ENCODE measurements around the gene C14orf93.

The C14orf93 gene

GRCh38 chr14:23033251-23033727, 23.3 kb upstream of the C14orf93 start:
- TF ChIP-seq EZH2 (IDR thresholded peaks at IDR 0.05; ENCODE audit: borderline replicate concordance, low read length): no peak
- no peak for TF ChIP-seq CTCF (IDR thresholded peaks at IDR 0.05; ENCODE audit: low read length)
- H3K4me1 ChIP-seq (ENCODE audit: insufficient read depth, low read length, severe bottlenecking): peaks cover 19% of the 10 kb centered on the region
- H3K9me2 ChIP-seq (ENCODE audit: low read depth, low read length): no peaks in the 10 kb centered on the region
- H3K4me3 ChIP-seq (ENCODE audit: low read depth, low read length, poor library complexity, severe bottlenecking): peak overlapping the region; percentile 92
- H3K9me3 ChIP-seq (ENCODE audit: low read length): no peaks in the 10 kb centered on the region
- no peaks in the 10 kb centered on the region for H4K20me1 ChIP-seq (ENCODE audit: insufficient read depth, low read length)
- peaks cover 18% of the 10 kb centered on the region for H3K79me2 ChIP-seq (ENCODE audit: insufficient read depth, low read length)
- H3K4me2 ChIP-seq (ENCODE audit: low read length): peak overlapping the region; percentile 56
- H3K9ac ChIP-seq (ENCODE audit: low read length): no peak overlapping the region; the same call in 1 of the 2 replicates
- peaks cover 53% of the 10 kb centered on the region for H3K36me3 ChIP-seq (ENCODE audit: insufficient read depth, low read length)
- H2AFZ ChIP-seq (ENCODE audit: low read length): no peak overlapping the region
- no peaks in the 10 kb centered on the region for H3F3A ChIP-seq (ENCODE audit: insufficient read depth, low read length)
- no peak overlapping the region for H3K27ac ChIP-seq (ENCODE audit: low read depth, low read length, poor library complexity, severe bottlenecking)
- no peaks in the 10 kb centered on the region for H3K27me3 ChIP-seq (ENCODE audit: insufficient read depth, low read length)

GRCh38 chr14:23030936-23031335, 21.0 kb upstream of the C14orf93 start:
- H3K27ac ChIP-seq (ENCODE audit: low read depth, low read length, poor library complexity, severe bottlenecking): no peak overlapping the region
- no peak overlapping the region for H3K9ac ChIP-seq (ENCODE audit: low read length)
- peaks cover 19% of the 10 kb centered on the region for H3K4me1 ChIP-seq (ENCODE audit: insufficient read depth, low read length, severe bottlenecking)
- H3K79me2 ChIP-seq (ENCODE audit: insufficient read depth, low read length): peaks cover 18% of the 10 kb centered on the region
- no peaks in the 10 kb centered on the region for H3K27me3 ChIP-seq (ENCODE audit: insufficient read depth, low read length)
- H3K9me2 ChIP-seq (ENCODE audit: low read depth, low read length): no peaks in the 10 kb centered on the region
- TF ChIP-seq CTCF (IDR thresholded peaks at IDR 0.05; ENCODE audit: low read length): no peak
- no peak for TF ChIP-seq EZH2 (IDR thresholded peaks at IDR 0.05; ENCODE audit: borderline replicate concordance, low read length)
- no peak overlapping the region for H2AFZ ChIP-seq (ENCODE audit: low read length)
- no peaks in the 10 kb centered on the region for H3K9me3 ChIP-seq (ENCODE audit: low read length)
- no peak overlapping the region for H3K4me2 ChIP-seq (ENCODE audit: low read length)
- no peaks in the 10 kb centered on the region for H4K20me1 ChIP-seq (ENCODE audit: insufficient read depth, low read length)
- H3F3A ChIP-seq (ENCODE audit: insufficient read depth, low read length): no peaks in the 10 kb centered on the region
- H3K36me3 ChIP-seq (ENCODE audit: insufficient read depth, low read length): peaks cover 67% of the 10 kb centered on the region
- H3K4me3 ChIP-seq (ENCODE audit: low read depth, low read length, poor library complexity, severe bottlenecking): no peak overlapping the region

- H3K9ac ChIP-seq (ENCODE audit: low read length): no peak overlapping the region
- H3K4me2 ChIP-seq (ENCODE audit: low read length): no peak overlapping the region
- H3K9me3 ChIP-seq (ENCODE audit: low read length): no peaks in the 10 kb centered on the region
- H3K27me3 ChIP-seq (ENCODE audit: insufficient read depth, low read length): no peaks in the 10 kb centered on the region
- H3K79me2 ChIP-seq (ENCODE audit: insufficient read depth, low read length): peaks cover 11% of the 10 kb centered on the region
- no peaks in the 10 kb centered on the region for H3K9me2 ChIP-seq (ENCODE audit: low read depth, low read length)
- peaks cover 8% of the 10 kb centered on the region for H3K4me1 ChIP-seq (ENCODE audit: insufficient read depth, low read length, severe bottlenecking)
- no peak overlapping the region for H3K4me3 ChIP-seq (ENCODE audit: low read depth, low read length, poor library complexity, severe bottlenecking)
- no peaks in the 10 kb centered on the region for H4K20me1 ChIP-seq (ENCODE audit: insufficient read depth, low read length)
- TF ChIP-seq EZH2 (IDR thresholded peaks at IDR 0.05; ENCODE audit: borderline replicate concordance, low read length) (no peak), CTCF (IDR thresholded peaks at IDR 0.05; ENCODE audit: low read length) (no peak)
- H2AFZ ChIP-seq (ENCODE audit: low read length): no peak overlapping the region
- peaks cover 76% of the 10 kb centered on the region for H3K36me3 ChIP-seq (ENCODE audit: insufficient read depth, low read length)
- no peak overlapping the region for H3K27ac ChIP-seq (ENCODE audit: low read depth, low read length, poor library complexity, severe bottlenecking)
- H3F3A ChIP-seq (ENCODE audit: insufficient read depth, low read length): no peaks in the 10 kb centered on the region
Observed at GRCh38 chr14:23028799-23029198, 18.9 kb upstream of the C14orf93 start.
